B cell (primary cell): Measurements from ENCODE around the gene MBP. TPM values are rescaled to one million over a fixed set of nuclear protein-coding genes. Genes with fewer than 3 reads are reported as not detected.

Experiments
- ATAC-seq: fragments of 200-7000 bp; cut with Tn5 transposase; one replicate; pipeline ENCODE4 v1.10.0; 2021; ENCODE audit warnings: low read depth, mild to moderate bottlenecking, moderate number of reproducible peaks, moderate library complexity
- CTCF ChIA-PET: fragments of 350-600 bp; sonication (Branson Sonifier 250); formaldehyde crosslinking; loops from one replicate; lab custom pipeline; 2021; ENCODE audit warnings: antibody characterized with exemption, inconsistent platforms; lab: Charles Lee
- POLR2A ChIA-PET: fragments of 350-600 bp; sonication (Branson Sonifier 250); formaldehyde crosslinking; loops from one replicate; lab custom pipeline; 2021; ENCODE audit warnings: antibody characterized with exemption; lab: Charles Lee
- DNase-seq: peaks from one replicate; pipeline ENCODE4 v3.0.0; 2013
- H2AFZ ChIP-seq: 2 replicates; pipeline ENCODE4 v1.6.1; 2012; ENCODE audit warnings: mild to moderate bottlenecking, low read depth, low read length; ENCODE audit not compliant: insufficient read depth, poor library complexity, severe bottlenecking
- H3K27ac ChIP-seq, 2 donors: 1 replicate in 1 of 2; 2 replicates in 1 of 2; pipeline ENCODE4 v1.5.1; 2012 to 2013; ENCODE audit warnings: low read length in 2 of 2, mild to moderate bottlenecking in 2 of 2, moderate library complexity in 1 of 2
- H3K27me3 ChIP-seq, 4 experiments: fragments of 200-600 bp in 1 of 4; sonication (generic) in 1 of 4; replicated peaks in 1 of 4; 1 replicate in 2 of 4; 2 replicates in 2 of 4; pipeline versions ENCODE4 v1.6.1 to v1.7.0; 2013 to 2016; ENCODE audit warnings: low read length in 3 of 4, mild to moderate bottlenecking in 2 of 4, mixed read lengths in 1 of 4, moderate library complexity in 1 of 4; ENCODE audit not compliant: insufficient read depth in 4 of 4, control insufficient read depth in 3 of 4; ENCODE audit errors: control extremely low read depth in 1 of 4
- H3K36me3 ChIP-seq, 2 experiments: replicated peaks in 1 of 2; 1 replicate in 1 of 2; 2 replicates in 1 of 2; pipeline versions ENCODE4 v1.6.1 to v1.7.1; 2013; ENCODE audit warnings: low read length in 1 of 2; ENCODE audit not compliant: insufficient read depth in 2 of 2, control insufficient read depth in 1 of 2; ENCODE audit errors: control extremely low read depth in 1 of 2, extremely low read depth in 1 of 2
- H3K4me1 ChIP-seq, 2 donors: fragments of 200-600 bp in 1 of 2; sonication (generic) in 1 of 2; 1 replicate in 1 of 2; 2 replicates in 1 of 2; pipeline versions ENCODE4 v1.5.1 to v1.6.1; 2013 to 2017; ENCODE audit warnings: low read length in 2 of 2; ENCODE audit not compliant: control insufficient read depth in 2 of 2, insufficient read depth in 2 of 2
- H3K4me2 ChIP-seq: replicated peaks from 2 replicates; pipeline ENCODE3; 2012; ENCODE audit warnings: mild to moderate bottlenecking, low read depth, low read length; ENCODE audit not compliant: poor library complexity, severe bottlenecking
- H3K4me3 ChIP-seq, 5 experiments: fragments of 200-600 bp in 1 of 5; sonication (generic) in 1 of 5; 1 replicate in 3 of 5; 2 replicates in 2 of 5; pipeline versions ENCODE4 v1.5.1 to v1.7.0; 2011 to 2016; ENCODE audit warnings: low read length in 4 of 5, mild to moderate bottlenecking in 4 of 5, low read depth in 2 of 5, control low read depth in 1 of 5, moderate library complexity in 1 of 5; ENCODE audit not compliant: insufficient read depth in 1 of 5; ENCODE audit errors: control extremely low read depth in 1 of 5, extremely low read depth in 1 of 5
- H3K79me2 ChIP-seq: fragments of 200-600 bp; sonication (generic); one replicate; pipeline ENCODE4 v1.6.0; 2016; ENCODE audit warnings: low read length; ENCODE audit not compliant: control insufficient read depth, insufficient read depth
- H3K9ac ChIP-seq: fragments of 200-600 bp; sonication (generic); 2 replicates; pipeline ENCODE4 v1.6.1; 2017; ENCODE audit warnings: mild to moderate bottlenecking, low read length, moderate library complexity
- H3K9me3 ChIP-seq, 3 donors: one replicate each; pipeline versions ENCODE4 v1.6.1 to v1.7.1; 2013; ENCODE audit warnings: low read length in 2 of 3; ENCODE audit not compliant: control insufficient read depth in 2 of 3, insufficient read depth in 1 of 3; ENCODE audit errors: control extremely low read depth in 1 of 3
- H4K20me1 ChIP-seq: 2 replicates; pipeline ENCODE4 v1.6.0; 2012; ENCODE audit warnings: mild to moderate bottlenecking, low read length; ENCODE audit not compliant: insufficient read depth, control insufficient read depth, poor library complexity, severe bottlenecking
- H3K27ac Mint-ChIP-seq: one replicate; pipeline ENCODE4 v1.8.0; 2021; ENCODE audit warnings: mixed read lengths
- H3K27me3 Mint-ChIP-seq: one replicate; pipeline ENCODE4 v1.8.0; 2021; ENCODE audit warnings: mixed read lengths
- H3K4me1 Mint-ChIP-seq: one replicate; pipeline ENCODE4 v1.8.0; 2021; ENCODE audit warnings: mixed read lengths
- H3K4me3 Mint-ChIP-seq: one replicate; pipeline ENCODE4 v1.8.0; 2021; ENCODE audit warnings: mixed read lengths
- H3K9me3 Mint-ChIP-seq: one replicate; pipeline ENCODE4 v1.8.0; 2022; ENCODE audit warnings: mixed read lengths; ENCODE audit not compliant: insufficient read depth
- EZH2 ChIP-seq: IDR thresholded peaks from 2 replicates; pipeline ENCODE4 v1.6.1; 2012; ENCODE audit warnings: borderline replicate concordance, low read depth, mild to moderate bottlenecking, moderate library complexity, low read length; ENCODE audit not compliant: insufficient read depth, poor library complexity, severe bottlenecking
- WGBS: methylation state at CpG from one replicate; pipeline ENCODE4 v1.1.5; 2013; ENCODE audit warnings: missing lambda C conversion rate; ENCODE audit not compliant: insufficient coverage; 5-methylcytosine and 5-hydroxymethylcytosine counted together
- intact Hi-C: fragments of 100-400 bp; cut with micrococcal nuclease; formaldehyde crosslinking; loops from one replicate; pipeline ENCODE4 v1.10.0; 2022
- polyA plus RNA-seq: library from polyadenylated mRNA; depleted of rRNA; stranded (reverse); fragments of >200 nt; gene quantifications from 2 replicates; pipeline ENCODE4 v1.2.3, GENCODE V29; 2012
- total RNA-seq, 2 donors: library from RNA; stranded (reverse); fragments of 120-200 nt in 1 of 2; gene quantifications; 1 replicate in 1 of 2; 2 replicates in 1 of 2; pipeline versions ENCODE4 v1.2.3 to v1.2.4, GENCODE V29; 2013 to 2022
- TF ChIP-seq, protein P1 (sequence below): fragments of 200-600 bp; IDR thresholded peaks from one replicate; pipeline ENCODE4 v1.8.0; 2022; ENCODE audit warnings: antibody characterized with exemption, mild to moderate bottlenecking

MBP gene
- total and polyA plus RNA-seq, 2 donors (not counting 1 experiment from before 2014, with no cell fraction given), result 30.1 to 192 TPM

DNA sequence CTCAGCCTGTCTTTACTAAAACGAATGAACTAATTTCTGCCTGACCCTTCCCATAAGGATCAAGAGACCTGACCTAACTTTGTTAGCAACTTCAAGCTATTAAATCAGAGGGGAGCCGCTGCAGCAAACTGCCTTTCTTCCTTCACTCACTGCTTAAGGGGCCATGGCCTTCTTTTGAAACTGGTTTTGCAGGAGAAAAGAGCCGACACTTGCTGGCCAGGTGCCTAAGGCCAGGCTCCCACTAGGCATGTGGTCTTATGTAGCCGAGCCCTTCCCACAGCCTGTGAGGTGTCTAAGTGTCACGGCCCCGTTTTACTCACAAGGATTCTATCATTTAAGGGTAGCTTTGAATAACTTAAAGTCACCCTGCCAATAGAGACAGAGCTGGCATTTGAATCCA is 179.4 kb downstream of the MBP start:
- TF ChIP-seq EZH2, result no peak
- no peaks in the 10 kb centered on the region for H3K27me3 Mint-ChIP-seq
- DNase-seq, result no peak
- H3K4me1 Mint-ChIP-seq, result peaks cover 2% of the 10 kb centered on the region
- intact Hi-C loops, result no loop called here
- no peaks in the 10 kb centered on the region for H3K9me3 Mint-ChIP-seq
- H2AFZ ChIP-seq, result no peak overlapping the region
- H3K4me1 ChIP-seq, result no peaks in the 10 kb centered on the region
- H3K36me3 ChIP-seq, result peaks cover 15 to 47% of the 10 kb centered on the region in 2 experiments
- no peak overlapping the region for H3K4me3 ChIP-seq
- no peaks in the 10 kb centered on the region for H3K27me3 ChIP-seq
- 93% methylated on average over 5 of the region's 6 CpGs for WGBS
- POLR2A ChIA-PET, result no interaction called here
- no peak overlapping the region for H3K9ac ChIP-seq
- H3K27ac Mint-ChIP-seq, result no peak overlapping the region
- H4K20me1 ChIP-seq, result no peaks in the 10 kb centered on the region
- H3K4me3 Mint-ChIP-seq, result no peak overlapping the region
- no peak overlapping the region for H3K27ac ChIP-seq
- H3K4me2 ChIP-seq, result no peak overlapping the region
- no peak for ATAC-seq
- no peaks in the 10 kb centered on the region for H3K79me2 ChIP-seq
- CTCF ChIA-PET, result interaction anchor here (0.9 to 2.1 kb wide), 3 partner anchors 15 to 32 kb away, joined by 3 to 10 read pairs (median 4); no protein-coding TSS in a partner anchor
- H3K9me3 ChIP-seq, result no peaks in the 10 kb centered on the region

GRCh38 chr18:76952747-76953146 is 179.8 kb downstream of the MBP start:
- ChIA-PET CTCF (interaction anchor here (0.9 to 2.1 kb wide), 2 partner anchors 31 to 33 kb away, joined by 4 to 10 read pairs; no protein-coding TSS in a partner anchor), POLR2A (no interaction called here)
- no peak for DNase-seq
- H3K36me3 ChIP-seq, result peaks cover 17 to 49% of the 10 kb centered on the region in 2 experiments
- intact Hi-C loops, result no loop called here
- no peaks in the 10 kb centered on the region for H3K79me2 ChIP-seq
- Mint-ChIP-seq H3K27me3 (no peaks in the 10 kb centered on the region), H3K27ac (no peak overlapping the region), H3K9me3 (no peaks in the 10 kb centered on the region), H3K4me1 (peaks cover 2% of the 10 kb centered on the region), H3K4me3 (no peak overlapping the region)
- no peak overlapping the region for H3K9ac ChIP-seq
- H3K4me2 ChIP-seq, result no peak overlapping the region
- WGBS, result 98% methylated on average over 4 of the region's 4 CpGs
- no peak overlapping the region for H3K4me3 ChIP-seq
- H4K20me1 ChIP-seq, result no peaks in the 10 kb centered on the region
- no peaks in the 10 kb centered on the region for H3K9me3 ChIP-seq
- no peak for ATAC-seq
- H3K27ac ChIP-seq, result no peak overlapping the region
- H2AFZ ChIP-seq, result no peak overlapping the region
- no peaks in the 10 kb centered on the region for H3K4me1 ChIP-seq
- no peak for TF ChIP-seq EZH2
- TF ChIP-seq, protein P1, sequence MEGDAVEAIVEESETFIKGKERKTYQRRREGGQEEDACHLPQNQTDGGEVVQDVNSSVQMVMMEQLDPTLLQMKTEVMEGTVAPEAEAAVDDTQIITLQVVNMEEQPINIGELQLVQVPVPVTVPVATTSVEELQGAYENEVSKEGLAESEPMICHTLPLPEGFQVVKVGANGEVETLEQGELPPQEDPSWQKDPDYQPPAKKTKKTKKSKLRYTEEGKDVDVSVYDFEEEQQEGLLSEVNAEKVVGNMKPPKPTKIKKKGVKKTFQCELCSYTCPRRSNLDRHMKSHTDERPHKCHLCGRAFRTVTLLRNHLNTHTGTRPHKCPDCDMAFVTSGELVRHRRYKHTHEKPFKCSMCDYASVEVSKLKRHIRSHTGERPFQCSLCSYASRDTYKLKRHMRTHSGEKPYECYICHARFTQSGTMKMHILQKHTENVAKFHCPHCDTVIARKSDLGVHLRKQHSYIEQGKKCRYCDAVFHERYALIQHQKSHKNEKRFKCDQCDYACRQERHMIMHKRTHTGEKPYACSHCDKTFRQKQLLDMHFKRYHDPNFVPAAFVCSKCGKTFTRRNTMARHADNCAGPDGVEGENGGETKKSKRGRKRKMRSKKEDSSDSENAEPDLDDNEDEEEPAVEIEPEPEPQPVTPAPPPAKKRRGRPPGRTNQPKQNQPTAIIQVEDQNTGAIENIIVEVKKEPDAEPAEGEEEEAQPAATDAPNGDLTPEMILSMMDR, result no peak
- no peaks in the 10 kb centered on the region for H3K27me3 ChIP-seq
